Endometrial microvascular endothelial cells (primary cell): Measurements from ENCODE around the gene AP5M1. TPM values are rescaled to one million over a fixed set of nuclear protein-coding genes. Genes with fewer than 3 reads are reported as not detected.
"Not testable (repeated sequence)": the region's sequence is repeated elsewhere in the genome, so short reads cannot be mapped to it uniquely, and the experiment has no call there.

ENCODE experiments used
- in situ Hi-C: cut with HindIII; loops from 2 replicates; pipeline ENCODE4 v1.10.0; 2017; ENCODE audit warnings: low sequenced_read_pairs, low pct_unique_long_range_greater_than_20kb; ENCODE audit errors: inconsistent ontology term
- total RNA-seq: library from RNA; depleted of rRNA; stranded (reverse); fragments of >200 nt; gene quantifications from one replicate; pipeline ENCODE4 v1.2.3, GENCODE V29; 2015; ENCODE audit errors: inconsistent ontology term

Gene AP5M1
- total RNA-seq, 1 donor from 2014 or later, result 26.8 TPM

DNA sequence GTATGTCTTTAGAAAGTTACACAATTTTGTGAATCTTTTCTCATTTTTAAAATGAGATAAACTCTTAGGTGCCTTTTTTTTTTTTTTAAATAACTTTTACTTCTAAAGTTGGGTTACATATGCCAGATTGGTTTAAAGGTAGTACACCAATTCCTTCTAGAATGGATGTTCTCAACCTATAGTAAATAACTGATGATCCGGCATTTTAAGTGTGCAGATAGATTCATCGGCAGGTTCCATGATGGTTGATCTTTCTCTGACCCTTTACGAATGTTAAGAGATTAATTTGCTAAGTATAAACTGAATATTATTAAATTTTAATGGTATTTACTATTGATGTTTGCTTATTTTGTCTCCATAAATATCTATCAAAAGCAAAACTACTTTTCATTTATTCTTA is 8.3 kb downstream of the AP5M1 start:
- in situ Hi-C loops, result no loop called here

DNA sequence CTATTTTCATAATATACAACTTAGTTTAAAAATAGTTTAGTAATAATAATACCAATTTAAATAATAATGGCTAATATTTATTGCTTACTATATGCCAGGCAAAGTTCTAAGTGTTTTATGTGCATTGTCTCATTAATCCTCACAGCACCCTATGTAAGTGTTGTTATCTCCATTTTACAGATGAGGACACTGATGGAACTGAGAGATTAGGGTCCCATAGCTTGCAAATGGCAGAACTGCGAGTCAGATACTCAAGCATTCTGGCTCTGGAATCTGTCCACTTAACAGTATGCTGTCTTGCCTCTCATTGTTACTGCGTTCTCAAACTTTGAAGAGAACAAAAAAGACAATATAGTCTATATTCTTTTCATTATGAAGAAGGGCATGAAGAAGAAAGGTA is 19.0 kb downstream of the AP5M1 start:
- in situ Hi-C loops, result no loop called here

DNA sequence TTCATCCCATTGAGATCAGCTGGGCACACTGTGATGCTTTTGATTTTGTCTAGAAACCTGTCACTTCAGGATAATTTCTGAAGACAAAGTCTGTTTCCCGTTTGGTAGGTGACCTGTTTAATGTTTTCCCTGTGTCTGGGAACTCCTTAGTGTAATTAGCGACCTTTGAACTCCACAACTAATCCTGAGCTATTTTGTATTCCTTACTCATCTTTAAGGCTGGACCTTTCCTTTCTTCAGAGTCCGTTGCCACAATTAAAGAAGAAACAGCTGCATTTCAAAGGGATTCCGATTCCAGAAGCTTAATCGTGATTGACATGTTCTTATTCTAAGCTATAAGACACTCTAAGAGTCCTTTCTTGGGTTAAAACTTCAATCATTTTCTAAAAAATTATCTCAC is 22.0 kb downstream of the AP5M1 start:
- in situ Hi-C loops, result no loop called here

DNA sequence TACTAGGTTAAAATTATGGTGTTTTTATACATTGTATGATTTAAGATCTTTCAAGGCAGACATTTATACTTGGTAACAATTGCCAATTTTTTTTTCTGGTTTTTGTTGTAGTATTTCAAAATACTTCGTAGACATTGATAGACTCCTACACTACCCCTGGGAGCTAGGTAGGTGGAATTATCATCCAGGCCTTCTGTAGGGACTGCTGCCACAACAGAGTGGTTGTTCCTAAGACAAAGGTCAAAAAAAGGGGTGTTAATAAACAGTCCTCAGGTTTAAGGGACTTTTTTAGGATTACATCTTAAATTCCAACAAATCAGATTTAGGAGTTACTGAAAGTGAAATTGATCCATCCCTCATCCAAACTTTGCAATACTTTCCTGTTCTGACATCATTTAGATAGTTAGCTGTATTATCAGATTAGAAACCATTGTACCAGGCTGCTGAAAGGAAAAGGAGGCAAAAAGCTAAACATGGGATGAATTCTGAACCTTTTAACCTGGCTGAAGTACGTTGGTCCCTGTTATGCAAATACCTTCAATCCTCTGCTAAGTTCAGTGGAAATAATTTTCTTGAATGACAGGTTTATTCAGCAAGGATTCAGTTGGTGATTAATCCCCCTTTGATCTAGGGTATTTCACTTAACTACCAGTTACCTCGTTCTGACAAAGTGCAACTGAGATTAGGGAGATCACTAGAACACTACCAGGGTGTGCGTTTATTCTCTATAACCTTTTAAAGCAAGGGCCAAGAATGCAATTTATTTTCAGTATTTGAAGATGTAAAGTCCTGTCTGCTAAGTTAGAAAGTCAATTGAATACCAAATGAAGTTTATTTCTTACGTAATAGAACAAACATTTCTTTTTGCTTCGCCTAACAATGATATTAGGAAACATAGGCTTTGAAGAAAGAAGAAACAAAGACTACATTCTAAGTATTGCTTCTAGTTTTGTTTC is 23.2 kb downstream of the AP5M1 start:
- in situ Hi-C loops, result no loop called here

DNA sequence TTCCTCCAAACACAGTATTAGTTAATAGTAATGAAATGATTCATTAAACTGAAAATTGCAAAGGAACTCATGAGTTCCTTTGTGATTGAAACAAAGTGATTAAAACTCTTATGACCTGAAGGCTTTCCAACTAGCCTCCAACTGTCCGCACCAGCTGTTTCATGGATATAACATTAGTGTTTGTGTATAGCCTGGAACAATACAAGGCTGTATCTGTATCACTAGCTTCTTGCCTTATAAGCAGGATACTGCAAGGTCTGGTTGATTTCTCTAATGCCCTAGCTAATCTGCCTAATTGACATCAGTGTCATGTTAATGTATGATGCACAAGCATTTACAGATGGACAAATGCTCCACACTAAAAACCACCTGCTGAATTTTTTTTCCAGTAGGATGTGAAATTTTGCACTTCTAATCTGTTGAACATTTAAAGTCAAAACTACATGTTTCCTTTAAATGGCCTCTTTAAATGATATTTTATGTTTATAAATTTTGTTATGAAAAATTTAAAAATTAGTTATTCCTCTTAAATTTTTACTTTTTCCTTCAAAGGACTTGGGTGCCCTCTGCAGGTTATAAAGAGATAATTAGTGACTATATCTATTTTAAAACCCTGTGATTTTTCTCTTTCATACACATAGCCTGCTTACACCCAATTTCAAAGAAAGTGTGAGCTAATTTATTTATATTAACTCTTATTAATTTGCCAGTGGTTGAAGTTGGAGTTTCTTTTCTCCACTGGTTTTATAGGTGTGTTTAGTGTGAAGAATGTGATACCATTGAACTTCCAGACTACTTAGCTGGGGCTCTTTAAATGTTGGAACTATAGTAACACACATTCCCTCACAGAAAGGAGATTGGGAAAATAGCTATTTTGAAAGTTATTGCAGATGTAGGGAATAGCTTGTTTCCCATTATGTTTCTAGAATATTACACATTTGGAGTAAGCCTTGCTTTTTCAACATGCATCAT is 25.4 kb downstream of the AP5M1 start:
- in situ Hi-C loops, result no loop called here

DNA sequence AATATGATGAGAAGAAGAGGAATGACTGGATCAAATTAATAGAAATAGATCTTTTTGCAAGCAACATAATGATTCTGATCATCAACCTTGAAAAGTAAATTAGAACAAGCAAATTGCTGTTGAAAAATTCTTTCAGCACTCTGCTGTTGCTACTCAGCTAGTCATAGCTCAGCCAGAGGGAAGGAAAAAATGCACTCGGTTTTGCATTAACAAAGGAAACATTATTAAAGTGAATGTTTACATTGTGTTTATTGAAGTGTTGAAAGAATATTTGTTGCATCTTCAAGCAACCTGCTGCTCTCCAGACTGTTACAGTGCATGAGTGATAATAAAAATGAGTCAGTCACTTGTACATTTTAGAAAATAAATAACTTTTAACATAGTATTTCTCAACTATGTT is 26.5 kb downstream of the AP5M1 start:
- in situ Hi-C loops, result no loop called here

DNA sequence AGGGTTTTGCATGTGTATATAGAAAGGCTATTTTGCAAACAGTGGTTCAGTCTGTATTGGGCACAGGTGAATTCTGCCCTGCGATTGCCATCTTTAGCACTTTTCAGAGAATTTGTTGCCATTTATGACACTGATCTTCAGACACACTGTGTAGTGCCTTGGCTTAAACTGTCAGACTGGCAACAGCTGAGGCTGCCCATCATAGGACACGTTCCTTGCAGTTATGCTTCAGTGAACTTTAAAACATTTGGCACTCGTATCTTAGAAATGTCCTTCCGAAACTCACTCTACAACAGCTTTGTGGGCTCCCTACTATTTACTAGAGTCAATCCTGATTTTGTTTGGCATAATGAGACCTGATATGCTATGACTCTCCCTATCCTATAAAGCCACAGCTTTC is 29.1 kb downstream of the AP5M1 start:
- in situ Hi-C loops, result no loop called here

DNA sequence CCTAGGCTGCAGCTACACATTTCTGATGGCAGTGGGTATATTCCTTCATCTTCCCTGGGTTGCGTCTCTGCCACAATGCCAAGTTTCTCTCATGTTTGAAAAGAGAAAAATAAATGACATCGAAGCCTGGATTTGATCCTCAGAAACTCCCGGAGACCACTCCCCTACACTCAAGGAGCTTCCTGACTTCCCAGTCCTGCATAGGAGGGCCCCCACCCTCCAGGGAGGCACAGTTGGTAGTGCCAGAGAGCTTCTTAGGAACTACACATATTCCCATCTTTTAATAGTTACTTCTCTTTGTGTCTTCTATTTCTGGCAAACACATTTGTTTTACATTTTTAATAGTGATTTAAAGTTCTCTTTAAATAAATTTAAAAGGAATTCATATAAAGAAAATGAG is 30.7 kb downstream of the AP5M1 start:
- in situ Hi-C loops, result no loop called here

DNA sequence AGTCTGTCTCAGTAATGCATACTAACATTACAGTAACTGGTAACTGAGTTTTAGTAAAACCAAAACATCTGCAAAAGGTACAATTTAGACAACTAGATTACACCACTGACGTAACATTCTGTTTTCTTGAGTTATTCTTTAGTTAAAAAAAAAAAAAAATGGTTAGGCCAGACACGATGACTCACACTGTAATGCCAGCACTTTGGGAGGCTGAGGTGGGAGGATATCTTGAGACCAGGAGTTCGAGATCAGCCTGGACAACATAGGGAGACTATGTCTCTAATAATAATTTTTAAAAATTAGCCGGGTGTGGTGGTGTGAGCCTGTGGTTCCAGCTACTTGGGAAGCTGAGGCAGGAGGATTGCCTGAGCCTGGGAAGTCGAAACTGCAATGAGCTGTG is 34.1 kb downstream of the AP5M1 start:
- in situ Hi-C loops, result no loop called here

DNA sequence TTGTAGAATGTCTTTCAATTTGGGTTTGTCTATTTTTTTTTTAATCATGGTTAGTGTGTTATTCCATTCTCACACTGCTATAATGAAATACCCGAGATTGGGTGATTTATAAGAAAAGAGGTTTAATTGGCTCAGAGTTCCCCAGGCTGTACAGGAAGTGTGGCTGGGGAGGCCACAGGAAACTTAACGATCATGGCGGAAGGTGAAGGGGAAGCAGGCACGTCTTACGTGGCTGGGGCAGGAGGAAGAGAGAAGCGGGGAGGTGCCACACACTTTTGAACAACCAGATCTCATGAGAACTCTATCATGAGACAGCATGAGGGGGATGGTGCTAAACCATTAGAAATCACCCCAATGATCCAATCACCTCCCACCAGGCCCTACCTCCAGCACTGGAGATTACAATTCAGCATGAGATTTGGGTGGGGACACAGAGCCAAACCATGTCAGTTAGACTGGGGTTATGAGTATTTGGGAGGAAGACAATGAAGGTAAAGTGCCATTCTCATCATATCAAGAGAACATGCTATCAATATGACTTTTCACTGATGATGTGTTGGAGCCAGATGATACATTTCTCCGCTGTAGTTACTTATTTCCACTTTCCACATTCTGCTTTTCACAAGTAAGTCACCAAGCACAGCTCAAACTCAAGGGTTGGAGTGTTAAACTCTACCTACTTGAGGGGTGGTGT is 45.8 kb downstream of the AP5M1 start:
- in situ Hi-C loops, result no loop called here

DNA sequence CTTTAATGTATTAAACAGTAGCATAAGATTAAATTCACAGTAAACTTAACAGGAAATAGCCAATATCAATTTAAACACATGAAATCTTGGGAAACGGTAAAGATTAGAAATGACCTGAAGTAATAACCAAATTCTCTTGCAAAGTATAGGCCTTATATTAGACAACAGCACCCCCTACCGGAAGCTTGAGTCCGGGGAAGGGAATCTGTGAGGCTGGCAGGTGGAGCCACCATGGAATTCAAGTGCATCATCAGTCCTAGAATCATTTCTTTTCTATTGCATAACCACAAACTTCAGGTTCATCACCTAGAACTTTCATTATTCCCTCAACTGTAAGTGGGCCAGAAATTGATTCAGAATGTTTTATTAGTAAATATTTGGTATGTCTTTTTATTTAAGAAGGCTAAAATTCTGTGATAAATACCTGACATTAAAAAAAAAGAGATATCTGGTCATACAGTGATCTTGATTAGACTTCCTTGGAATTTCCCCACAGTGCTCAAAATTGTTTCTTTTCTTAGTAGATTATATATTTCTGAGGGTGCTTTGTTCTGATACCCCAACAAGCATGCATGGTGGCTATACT is 48.6 kb downstream of the AP5M1 start:
- in situ Hi-C loops, result no loop called here

DNA sequence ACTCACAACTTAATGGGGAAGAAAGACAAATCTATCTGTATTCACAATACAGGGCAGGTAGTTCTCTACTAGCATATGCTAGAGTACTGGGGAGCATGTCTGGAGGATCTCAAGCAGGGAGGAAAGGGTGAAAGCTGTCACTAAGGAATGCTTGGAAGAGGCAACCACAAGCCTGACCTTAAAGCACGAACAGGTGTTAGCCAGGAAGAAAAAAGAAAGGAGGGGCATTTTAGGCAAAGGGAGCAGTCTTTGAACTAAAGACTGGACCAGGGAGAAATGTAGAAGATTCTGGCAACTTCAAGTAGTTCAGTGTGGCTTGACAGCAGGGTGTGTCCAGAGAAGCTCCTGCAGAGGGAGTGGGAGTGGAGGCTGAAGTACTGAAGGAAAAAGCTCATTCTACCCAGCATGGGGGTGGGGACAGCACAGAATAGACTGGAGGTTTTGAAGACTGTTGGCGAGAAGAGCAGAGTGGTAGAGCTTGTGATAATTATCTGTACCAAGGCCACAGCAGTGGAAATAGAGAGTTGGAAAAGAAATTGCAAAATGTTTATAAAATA is 50.9 kb downstream of the AP5M1 start:
- in situ Hi-C loops, result no loop called here

DNA sequence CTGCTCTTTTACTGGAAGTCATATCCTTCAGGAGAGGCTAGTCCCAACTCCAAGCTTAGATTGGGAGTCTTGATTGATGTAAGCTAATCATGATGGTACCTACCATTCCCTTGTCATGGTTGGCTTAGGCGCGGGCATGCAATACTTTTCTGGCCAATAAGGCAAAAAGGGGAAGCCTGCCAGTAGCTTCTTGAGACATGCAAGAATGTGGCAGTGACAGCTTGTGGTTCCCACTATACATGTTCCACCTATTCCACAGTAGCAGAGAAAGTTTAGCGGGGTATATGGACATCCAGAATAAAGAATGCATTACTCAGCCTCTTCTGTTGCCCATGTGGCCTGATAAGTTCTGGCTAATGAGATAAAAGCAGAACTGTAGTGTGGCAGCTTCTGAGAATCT is 55.0 kb downstream of the AP5M1 start:
- in situ Hi-C loops, result no loop called here

DNA sequence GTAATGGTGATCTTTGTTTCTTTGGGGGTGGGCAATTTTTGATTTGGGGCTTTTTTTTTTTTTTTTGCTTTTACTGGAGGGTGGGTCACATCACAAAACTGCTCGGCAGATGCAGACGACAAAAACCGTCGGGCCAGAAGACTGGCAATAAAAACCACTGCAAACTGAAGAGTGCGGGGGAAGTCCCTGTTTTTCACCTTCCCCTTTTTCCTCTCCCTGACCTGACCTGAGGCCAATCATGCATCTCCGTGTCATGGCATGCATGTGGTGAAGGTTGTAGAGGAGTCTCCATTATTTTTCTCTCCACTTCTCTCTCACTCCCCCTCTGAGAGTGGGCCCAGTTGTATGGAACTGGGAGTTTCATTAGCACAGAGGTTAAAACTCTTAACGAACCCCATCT is 57.5 kb downstream of the AP5M1 start:
- in situ Hi-C loops, result no loop called here

DNA sequence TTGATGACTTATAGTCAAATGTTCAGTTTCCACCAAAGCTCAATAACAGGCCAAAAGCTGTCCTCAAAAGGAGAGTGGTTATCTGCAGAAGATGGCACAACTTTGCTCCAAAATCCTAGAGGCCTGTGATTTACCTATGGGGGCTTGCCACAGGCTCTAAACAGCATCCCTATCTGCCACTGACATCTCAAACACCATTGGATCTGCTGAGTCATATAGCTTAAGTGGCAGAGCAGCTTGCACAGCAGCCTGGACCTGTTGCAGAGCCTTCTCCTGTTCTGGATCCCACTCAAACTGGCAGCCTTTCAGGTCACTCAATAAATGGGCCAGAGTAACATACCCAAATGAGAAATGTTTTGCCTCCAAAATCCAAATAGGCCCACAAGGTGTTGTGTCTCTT is 61.1 kb downstream of the AP5M1 start:
- in situ Hi-C loops, result no loop called here

DNA sequence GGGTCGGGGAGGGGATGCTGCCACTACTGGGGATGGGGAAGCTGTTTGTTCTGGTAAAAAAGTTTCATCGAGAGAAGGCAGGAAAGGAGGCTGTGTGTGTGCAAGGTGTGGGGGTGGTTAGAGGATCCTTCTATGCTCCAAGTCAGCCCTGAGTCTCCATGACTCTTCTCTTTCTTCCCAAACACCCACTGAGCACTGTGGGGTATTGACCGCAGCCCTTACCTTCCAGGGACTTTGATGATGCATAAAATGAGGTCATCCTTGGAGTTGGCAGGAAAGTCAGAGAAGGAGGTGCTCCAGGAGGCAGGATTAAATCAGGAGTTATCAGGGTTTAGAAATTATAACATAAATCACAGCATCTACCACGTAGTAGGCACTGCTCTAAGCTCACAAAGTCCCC is 63.7 kb downstream of the AP5M1 start:
- in situ Hi-C loops, result not testable (repeated sequence)

DNA sequence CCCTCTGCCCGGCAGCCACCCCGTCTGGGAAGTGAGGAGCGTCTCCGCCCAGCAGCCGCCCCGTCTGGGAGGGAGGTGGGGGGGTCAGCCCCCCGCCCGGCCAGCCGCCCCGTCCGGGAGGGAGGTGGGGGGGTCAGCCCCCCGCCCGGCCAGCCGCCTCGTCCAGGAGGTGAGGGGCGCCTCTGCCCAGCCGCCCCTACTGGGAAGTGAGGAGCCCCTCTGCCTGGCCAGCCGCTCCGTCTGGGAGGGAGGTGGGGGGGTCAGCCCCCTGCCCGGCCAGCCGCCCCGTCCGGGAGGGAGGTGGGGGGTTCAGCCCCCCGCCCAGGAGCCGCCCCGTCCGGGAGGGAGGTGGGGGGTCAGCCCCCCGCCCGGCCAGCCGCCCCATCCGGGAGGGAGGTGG is 65.0 kb downstream of the AP5M1 start:
- in situ Hi-C loops, result not testable (repeated sequence)

DNA sequence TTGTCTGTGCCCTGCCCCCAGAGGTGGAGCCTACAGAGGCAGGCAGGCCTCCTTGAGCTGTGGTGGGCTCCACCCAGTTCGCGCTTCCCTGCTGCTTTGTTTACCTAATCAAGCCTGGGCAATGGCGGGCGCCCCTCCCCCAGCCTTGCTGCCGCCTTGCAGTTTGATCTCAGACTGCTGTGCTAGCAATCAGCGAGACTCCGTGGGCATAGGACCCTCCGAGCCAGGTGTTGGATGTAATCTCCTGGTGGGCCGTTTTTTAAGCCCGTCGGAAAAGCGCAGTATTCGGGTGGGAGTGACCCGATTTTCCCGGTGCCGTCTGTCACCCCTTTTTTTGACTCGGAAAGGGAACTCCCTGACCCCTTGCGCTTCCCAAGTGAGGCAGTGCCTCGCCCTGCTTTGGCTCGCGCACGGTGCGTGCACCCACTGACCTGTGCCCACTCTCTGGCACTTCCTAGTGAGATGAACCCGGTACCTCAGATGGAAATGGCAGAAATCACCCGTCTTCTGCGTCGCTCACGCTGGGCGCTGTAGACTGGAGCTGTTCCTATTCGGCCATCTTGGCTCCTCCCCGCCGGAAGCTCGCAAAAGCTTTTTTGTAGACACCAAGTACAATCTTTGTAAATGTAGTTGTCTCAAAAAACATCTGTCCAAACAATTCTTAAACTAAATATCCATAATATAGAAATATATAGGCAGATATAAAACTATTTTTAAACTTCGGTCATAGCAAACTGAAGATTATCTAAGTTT is 75.0 kb downstream of the AP5M1 start:
- in situ Hi-C loops, result not testable (repeated sequence)
